Measurements from ENCODE around the gene BARD1. TPM values are rescaled to one million over a fixed set of nuclear protein-coding genes. Genes with fewer than 3 reads are reported as not detected.
A peak's percentile ranks its signal among the peaks of the same experiment; 100 is the strongest.

BARD1 gene
- total RNA-seq, 1 donor from 2014 or later: 27.8 TPM

DNA sequence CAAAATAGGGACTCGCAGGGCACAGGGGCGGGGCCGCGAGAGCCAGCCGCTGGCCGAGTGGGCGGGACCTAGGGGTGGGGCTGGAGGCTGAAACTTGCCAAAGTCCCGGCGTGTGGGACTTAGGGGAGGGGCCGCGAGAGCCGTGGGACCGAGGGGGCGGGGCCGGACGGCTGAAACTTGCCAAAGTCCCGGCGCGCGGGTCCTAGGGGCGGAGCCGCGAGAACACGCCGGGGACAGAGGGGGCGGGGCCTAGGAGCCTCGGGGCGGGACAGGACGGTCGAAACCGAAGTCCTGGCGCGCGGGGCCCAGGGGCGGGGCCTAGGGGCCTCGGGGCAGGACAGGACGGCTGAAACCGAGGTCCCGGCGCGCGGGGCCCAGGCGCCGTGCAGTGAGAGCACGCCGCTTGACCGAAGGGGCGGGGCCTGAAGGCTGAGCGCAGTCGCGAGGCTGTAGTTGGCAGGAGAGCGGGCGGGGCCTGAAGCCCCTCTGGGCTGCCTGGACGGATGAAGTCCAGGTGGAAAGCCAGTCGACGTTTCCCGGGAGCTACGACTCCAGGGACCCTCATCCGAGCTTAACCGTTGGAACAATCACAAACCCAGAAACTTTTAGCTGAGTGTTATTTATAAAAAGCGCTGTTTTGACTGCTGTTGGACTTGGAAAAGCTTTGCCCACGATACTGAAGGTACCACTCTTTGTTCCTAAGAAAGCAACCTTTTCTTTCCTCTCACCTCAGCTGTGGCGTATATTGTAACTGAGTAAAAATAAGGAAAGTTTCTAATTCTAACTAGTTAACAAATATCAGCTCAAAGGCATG is 475 bp upstream of the BARD1 start:
- DNase-seq (ENCODE audit: low spot score, unreplicated experiment): peak; percentile 100
- Mint-ChIP-seq H3K4me1 (ENCODE audit: low read depth) (peaks cover 32% of the 10 kb centered on the region), H3K4me3 (ENCODE audit: low read depth) (peak overlapping the region; percentile 99), H3K9me3 (ENCODE audit: low read depth) (no peaks in the 10 kb centered on the region), H3K36me3 (ENCODE audit: insufficient read depth) (no peaks in the 10 kb centered on the region), H3K27me3 (no peaks in the 10 kb centered on the region), H3K27ac (peak overlapping the region; percentile 97)
- TF ChIP-seq, protein P1, sequence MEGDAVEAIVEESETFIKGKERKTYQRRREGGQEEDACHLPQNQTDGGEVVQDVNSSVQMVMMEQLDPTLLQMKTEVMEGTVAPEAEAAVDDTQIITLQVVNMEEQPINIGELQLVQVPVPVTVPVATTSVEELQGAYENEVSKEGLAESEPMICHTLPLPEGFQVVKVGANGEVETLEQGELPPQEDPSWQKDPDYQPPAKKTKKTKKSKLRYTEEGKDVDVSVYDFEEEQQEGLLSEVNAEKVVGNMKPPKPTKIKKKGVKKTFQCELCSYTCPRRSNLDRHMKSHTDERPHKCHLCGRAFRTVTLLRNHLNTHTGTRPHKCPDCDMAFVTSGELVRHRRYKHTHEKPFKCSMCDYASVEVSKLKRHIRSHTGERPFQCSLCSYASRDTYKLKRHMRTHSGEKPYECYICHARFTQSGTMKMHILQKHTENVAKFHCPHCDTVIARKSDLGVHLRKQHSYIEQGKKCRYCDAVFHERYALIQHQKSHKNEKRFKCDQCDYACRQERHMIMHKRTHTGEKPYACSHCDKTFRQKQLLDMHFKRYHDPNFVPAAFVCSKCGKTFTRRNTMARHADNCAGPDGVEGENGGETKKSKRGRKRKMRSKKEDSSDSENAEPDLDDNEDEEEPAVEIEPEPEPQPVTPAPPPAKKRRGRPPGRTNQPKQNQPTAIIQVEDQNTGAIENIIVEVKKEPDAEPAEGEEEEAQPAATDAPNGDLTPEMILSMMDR (IDR thresholded peaks at IDR 0.05; ENCODE audit: unreplicated experiment): no peak

DNA sequence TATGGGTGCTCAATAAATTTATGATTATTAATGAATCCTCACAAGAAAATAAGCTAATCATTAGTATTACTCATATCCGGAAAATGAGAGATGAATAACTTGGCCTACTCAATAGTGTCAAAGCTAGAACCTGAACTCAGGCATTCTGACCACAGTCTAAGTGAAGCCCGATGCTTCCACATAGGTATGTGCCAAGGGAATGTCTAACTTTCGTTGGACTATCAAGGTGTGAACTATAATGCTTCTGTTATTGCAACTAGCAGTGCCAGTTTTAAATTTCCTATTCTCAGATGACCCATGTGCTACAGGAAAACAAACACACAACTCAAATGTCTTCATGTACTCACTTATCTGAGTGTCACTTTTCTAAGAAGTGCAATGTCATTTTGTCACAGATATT is 1.8 kb downstream of the BARD1 start:
- no peak for DNase-seq (ENCODE audit: low spot score, unreplicated experiment)
- Mint-ChIP-seq H3K4me3 (ENCODE audit: low read depth) (peak overlapping the region; percentile 99), H3K27ac (peak overlapping the region; percentile 99), H3K36me3 (ENCODE audit: insufficient read depth) (no peaks in the 10 kb centered on the region), H3K9me3 (ENCODE audit: low read depth) (no peaks in the 10 kb centered on the region), H3K4me1 (ENCODE audit: low read depth) (peaks cover 33% of the 10 kb centered on the region), H3K27me3 (no peaks in the 10 kb centered on the region)
- TF ChIP-seq, protein P1 (IDR thresholded peaks at IDR 0.05; ENCODE audit: unreplicated experiment): no peak

DNA sequence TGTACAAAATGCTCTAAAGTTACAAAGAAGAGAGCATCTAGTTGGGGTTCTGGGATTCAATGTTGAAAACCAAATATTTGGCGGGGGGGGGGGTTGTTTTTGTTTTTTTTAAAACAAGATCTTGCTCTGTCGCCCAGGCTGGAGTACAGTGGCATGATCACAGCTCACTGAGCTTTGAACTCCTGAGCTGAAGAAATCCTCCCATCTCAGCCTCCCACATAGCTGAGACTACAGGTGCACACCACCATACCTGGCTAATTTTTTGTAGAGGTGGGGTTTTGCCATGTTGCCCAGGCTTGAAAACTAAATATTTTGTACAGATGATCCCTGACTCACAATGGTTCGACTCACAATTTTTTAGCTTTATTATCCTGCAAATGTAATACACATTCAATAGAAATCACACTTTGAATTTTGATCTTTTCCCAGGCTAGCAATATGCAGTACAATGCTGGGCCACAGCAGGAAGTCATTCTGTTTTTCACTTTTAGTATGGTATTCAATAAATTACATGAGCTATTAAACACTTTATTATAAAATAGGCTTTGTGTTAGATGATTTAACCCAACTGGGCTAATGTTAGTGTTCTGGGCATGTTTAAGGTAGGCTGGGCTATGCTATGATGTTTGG is 7.6 kb downstream of the BARD1 start:
- Mint-ChIP-seq H3K27ac (no peak overlapping the region), H3K4me1 (ENCODE audit: low read depth) (peaks cover 36% of the 10 kb centered on the region), H3K27me3 (no peaks in the 10 kb centered on the region), H3K36me3 (ENCODE audit: insufficient read depth) (no peaks in the 10 kb centered on the region), H3K4me3 (ENCODE audit: low read depth) (no peak overlapping the region), H3K9me3 (ENCODE audit: low read depth) (no peaks in the 10 kb centered on the region)
- TF ChIP-seq, protein P1 (IDR thresholded peaks at IDR 0.05; ENCODE audit: unreplicated experiment): no peak
- no peak for DNase-seq (ENCODE audit: low spot score, unreplicated experiment)

DNA sequence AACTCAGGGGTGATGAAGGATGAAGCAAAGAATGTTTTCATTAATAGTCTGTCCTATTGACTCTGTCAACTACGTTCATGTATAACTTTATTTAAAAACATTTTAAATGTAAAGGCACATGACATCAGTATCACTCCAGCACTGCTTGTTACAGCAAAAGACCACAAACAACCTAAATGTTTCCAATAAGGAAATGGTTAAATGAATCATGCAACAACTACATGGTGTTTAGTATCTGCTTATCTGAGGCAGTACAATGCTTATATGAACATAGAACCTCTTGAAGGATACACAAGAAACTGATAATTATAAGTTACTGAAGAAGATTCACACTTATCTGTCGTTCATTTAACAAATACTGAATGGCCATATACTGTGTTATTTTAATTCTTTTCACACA is 8.4 kb downstream of the BARD1 start:
- H3K4me1 Mint-ChIP-seq (ENCODE audit: low read depth): peaks cover 34% of the 10 kb centered on the region
- no peak for DNase-seq (ENCODE audit: low spot score, unreplicated experiment)
- H3K9me3 Mint-ChIP-seq (ENCODE audit: low read depth): no peaks in the 10 kb centered on the region
- no peak overlapping the region for H3K4me3 Mint-ChIP-seq (ENCODE audit: low read depth)
- peaks cover 2% of the 10 kb centered on the region for H3K36me3 Mint-ChIP-seq (ENCODE audit: insufficient read depth)
- no peaks in the 10 kb centered on the region for H3K27me3 Mint-ChIP-seq
- no peak overlapping the region for H3K27ac Mint-ChIP-seq
- TF ChIP-seq, protein P1 (IDR thresholded peaks at IDR 0.05; ENCODE audit: unreplicated experiment): no peak

DNA sequence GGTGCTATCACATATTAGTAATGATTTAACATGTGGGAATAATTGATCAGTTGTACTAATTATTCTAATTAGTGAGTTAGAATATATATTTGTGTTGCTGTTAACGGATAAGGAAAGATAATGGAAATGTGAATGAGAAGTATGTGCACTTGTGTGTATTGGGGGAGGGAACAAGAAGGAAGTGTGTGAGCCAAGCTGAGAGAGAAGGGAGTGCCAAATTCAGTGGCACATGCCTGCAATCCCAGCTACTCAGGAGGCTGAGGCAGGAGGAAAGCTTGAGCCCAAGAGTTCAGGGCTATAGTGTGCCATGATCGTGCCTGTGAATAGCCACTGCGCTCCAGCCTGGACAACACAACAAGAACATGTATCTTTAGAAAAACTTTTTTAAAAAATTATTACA is 9.3 kb downstream of the BARD1 start:
- Mint-ChIP-seq H3K9me3 (ENCODE audit: low read depth) (peaks cover 2% of the 10 kb centered on the region), H3K27me3 (no peaks in the 10 kb centered on the region), H3K4me1 (ENCODE audit: low read depth) (peaks cover 31% of the 10 kb centered on the region), H3K36me3 (ENCODE audit: insufficient read depth) (peaks cover 6% of the 10 kb centered on the region), H3K27ac (no peak overlapping the region), H3K4me3 (ENCODE audit: low read depth) (no peak overlapping the region)
- no peak for DNase-seq (ENCODE audit: low spot score, unreplicated experiment)
- TF ChIP-seq, protein P1 (IDR thresholded peaks at IDR 0.05; ENCODE audit: unreplicated experiment): no peak

Data from progenitor cell of endocrine pancreas (in vitro differentiated cells).